C1 segment of cervical spinal cord (tissue), 14 donors: ENCODE measurements around the gene FGD1.
"Not testable (repeated sequence)": the region's sequence is repeated elsewhere in the genome, so short reads cannot be mapped to it uniquely, and the experiment has no call there.

Experiments used
- DNase-seq, 14 donors: peaks; one replicate each; lab custom pipeline; 2025; lab: John Stamatoyannopoulos, UW

The FGD1 gene

DNA sequence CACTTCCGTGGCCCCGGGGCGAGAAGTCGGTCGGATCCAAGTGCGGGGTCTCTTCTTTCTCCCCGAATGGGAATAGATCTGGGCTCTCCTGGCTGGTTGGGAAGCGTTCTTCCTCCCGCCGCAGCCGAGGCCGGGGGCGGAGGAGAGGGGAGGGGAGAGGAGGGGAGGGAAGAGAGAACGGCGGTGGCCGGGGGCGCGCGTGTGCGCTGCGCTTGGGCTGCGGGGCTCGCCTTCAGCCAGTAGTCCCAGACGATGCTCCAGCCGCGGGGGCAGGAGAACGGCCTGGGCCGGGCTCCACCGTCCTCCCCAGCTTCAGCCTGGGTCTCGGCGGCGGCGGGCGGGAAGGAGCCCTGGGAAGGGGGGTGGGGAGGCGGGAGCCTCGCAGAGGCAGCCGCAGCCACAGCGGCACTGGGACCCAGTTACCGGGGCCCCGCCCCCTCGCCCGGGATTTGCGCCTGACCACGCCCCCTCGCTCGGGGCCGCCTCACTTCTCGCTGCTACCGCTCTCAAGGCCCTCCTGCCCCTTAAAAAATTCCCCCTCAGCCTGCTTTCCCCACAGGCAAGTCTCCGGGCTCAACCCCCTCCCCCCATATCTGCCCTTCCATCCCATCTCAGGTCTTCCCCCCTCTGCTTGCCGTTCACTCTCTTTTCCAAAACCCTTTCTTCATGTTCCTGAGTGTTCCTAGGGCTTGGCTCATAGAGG is at the start of gene FGD1:
TSS of gene FGD1 (minus strand) at position 421 of the 703 bp plus-strand sequence. CDS start 802 bp downstream, outside the sequence.
- DNase-seq: peak in 11 of 14 donors; percentile 5 to 62 (median 26)

DNA sequence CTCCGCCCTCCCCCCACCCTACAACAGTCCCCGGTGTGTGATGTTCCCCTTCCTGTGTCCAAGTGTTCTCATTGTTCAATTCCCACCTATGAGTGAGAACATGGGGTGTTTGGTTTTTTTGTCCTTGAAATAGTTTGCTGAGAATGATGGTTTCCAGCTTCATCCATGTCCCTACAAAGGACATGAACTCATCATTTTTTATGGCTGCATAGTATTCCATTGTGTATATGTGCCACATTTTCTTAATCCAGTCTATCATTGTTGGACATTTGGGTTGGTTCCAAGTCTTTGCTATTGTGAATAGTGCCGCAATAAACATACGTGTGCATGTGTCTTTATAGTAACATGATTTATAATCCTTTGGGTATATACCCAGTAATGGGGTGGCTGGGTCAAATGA is 46.2 kb upstream of the FGD1 start:
- DNase-seq: not testable (repeated sequence)

DNA sequence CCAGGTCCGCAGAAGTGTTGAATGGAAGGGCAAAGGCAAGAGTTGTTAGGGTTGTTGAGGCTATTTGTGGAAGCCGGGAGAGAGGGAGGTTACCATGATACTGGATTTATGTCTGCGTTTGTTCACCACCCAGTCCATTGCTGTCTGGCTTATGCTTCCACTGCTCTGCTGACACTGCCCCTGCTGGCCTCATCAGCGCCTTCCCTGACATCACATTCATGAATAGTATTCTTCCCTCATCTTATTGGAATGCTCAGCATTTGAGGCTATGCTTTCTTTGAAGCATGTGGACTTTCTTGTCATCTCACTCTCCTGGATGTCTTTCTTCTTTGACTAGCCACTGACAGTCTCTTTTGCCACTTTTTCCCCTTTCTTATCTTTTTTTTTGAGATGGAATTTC is 44.3 kb upstream of the FGD1 start:
- DNase-seq: no peak

DNA sequence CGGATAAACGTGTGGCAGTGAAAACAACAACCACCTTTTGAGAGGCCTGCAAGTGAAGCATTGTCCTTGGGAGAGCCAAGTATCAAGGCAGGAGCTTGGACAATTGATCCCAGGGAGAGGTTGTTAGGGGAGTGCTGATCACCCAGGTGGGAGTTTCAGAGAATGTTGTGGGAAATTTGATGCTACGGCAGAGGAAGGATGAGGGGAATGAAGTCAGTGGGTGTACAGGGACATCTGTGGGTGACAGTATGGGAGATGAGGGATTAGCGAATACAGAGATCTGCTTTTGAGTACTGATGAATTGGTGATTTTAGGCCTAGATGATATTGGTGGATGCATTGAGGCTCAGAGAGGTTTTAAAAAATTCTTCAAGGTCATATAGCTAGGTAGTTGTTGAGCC is 38.2 kb upstream of the FGD1 start:
- no peak for DNase-seq

DNA sequence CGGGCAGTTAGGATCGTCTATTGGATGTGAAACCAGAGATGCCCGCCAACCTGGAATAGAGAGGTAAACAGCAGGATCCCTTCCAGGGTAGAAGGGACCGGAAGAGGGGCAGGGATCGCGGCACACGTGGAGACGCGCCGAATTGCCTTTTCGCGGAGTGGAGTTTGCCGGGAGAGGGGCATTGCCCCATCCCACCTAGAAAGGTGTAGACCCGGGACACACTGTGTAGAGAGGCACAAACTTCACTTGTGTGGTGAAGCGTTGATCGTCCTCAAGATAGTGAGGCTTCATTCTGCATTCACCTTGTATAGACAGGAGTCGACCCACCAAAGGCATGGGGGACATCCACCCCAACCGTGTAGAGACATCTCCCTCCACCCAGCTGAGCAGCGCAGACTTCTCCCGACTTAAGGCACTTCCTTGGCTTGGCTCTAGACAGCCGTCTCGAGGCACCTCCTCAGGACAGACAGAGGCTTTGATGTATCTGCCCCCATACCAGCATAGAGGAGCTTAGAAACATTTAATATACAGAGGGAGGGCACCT is 34.4 kb upstream of the FGD1 start:
- DNase-seq: peak in 3 of 14 donors; percentile 3 to 24 (median 20)

DNA sequence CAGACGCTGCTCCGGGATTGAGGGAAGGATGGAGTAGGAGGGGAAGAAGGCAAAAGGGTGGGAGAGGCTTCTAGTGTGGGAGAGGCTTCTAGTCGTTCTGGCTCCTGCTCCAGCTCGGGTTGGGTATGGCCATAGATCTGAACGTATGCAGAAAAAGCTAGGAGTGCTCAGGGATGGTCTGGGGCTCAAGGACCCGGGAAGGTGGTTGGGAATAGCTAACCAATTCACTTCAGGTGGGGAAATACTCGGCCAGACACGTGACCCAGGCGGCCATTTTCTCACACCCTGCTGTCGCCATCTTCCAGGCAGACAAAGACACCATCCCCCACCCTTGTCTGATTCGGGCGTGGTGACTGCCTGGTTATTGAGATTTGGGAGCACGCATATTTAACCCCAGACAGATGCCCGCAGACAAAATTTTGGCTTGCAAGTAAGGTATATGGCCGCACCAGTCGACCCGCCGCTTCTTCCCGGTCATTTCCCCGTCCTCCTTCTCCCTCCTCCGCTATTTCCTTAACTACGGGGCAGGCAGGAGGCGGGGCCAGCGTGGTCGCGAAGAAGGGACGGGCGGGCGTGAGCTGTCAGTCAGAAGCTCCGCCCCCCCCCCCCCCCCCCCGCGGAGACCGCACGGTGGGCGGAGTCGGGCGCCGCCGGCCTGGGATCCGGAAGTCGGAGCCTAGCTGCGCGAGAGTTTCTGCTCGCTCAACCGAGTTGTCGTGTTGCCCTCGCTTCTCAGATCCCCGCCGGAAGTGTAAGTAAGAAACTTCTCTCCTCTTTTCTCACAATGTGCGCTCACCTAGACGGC is 33.7 kb upstream of the FGD1 start, which contains the start of gene GNL3L:
TSS of gene GNL3L (plus strand) at position 668 of the 805 bp plus-strand sequence. CDS start 2,348 bp downstream, outside the sequence.
- DNase-seq: peak; percentile 35 to 87 (median 76)

DNA sequence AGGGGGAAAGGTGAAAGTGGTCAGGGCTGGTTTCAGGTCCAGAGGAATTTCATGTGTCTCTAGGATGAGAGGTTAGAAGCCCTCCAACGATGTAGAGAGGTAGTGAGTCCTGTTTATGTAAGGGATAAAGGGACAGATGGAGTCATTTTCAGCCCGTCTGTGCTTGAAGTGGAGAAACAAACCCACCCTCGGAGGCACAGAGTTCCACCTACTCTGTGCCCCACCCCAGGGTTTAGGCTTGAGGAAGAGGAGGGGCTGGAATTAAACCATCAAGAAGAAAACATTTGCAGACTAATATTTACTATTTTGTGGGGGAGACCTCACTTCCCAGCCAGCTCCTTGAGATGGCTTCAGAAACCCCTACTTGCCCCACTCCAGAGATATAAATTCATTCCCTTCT is 33.1 kb upstream of the FGD1 start:
- no peak for DNase-seq

DNA sequence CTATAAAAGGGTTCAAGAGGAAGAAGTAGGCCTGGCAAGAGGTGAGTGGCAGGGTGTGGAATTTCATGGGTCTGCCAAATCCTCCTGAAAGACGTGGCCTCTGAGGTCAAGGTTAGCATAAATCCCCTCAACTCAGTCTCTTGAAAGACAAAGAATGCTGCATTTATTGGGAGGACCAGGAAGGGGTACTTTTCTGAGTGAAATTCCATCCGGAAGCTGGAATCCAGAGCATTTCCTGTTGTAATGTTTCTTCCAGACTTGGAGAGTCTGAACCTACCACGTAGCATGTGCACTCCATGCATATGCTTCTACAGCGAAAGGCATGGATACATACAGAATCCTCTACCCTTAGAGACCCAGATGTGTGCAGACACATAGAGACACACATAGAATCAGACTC is 13.4 kb upstream of the FGD1 start:
- DNase-seq: no peak

DNA sequence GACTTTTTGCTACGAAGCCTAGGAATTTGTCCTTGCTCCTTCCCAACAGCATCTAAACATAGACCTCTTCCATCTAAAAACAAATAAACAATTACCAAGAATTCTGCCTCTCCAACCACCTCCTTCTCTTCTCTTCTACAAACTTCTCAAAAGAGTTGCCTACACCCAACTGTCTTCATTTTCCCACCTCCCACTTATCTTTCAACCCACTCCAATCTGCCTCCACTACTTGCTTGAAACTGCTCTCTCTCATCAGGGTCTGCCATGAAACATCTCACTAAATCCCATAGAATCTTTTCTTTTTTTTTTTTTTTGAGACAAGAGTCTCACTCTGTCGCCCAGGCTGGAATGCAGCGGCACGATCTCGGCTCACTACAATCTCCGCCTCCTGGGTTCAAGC is 902 bp upstream of the FGD1 start:
- DNase-seq: no peak

DNA sequence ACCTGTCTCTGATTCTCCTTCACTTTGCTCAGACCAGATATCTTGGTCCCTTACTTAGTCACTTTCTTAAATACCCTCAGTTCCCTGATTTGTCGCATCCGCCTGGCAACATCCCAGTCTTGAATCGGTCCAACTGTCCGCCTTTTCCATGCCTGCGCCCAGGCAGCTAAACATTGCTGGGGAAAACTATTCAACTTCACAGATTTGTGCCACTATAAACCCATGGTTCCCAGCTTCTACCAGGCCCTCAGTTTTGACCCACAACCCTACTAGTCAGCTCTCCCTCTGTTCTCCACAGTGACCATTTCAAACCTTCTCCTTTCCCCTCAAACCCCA is 451 bp upstream of the FGD1 start:
- DNase-seq: peak in 1 of 14 donors; percentile 19

DNA sequence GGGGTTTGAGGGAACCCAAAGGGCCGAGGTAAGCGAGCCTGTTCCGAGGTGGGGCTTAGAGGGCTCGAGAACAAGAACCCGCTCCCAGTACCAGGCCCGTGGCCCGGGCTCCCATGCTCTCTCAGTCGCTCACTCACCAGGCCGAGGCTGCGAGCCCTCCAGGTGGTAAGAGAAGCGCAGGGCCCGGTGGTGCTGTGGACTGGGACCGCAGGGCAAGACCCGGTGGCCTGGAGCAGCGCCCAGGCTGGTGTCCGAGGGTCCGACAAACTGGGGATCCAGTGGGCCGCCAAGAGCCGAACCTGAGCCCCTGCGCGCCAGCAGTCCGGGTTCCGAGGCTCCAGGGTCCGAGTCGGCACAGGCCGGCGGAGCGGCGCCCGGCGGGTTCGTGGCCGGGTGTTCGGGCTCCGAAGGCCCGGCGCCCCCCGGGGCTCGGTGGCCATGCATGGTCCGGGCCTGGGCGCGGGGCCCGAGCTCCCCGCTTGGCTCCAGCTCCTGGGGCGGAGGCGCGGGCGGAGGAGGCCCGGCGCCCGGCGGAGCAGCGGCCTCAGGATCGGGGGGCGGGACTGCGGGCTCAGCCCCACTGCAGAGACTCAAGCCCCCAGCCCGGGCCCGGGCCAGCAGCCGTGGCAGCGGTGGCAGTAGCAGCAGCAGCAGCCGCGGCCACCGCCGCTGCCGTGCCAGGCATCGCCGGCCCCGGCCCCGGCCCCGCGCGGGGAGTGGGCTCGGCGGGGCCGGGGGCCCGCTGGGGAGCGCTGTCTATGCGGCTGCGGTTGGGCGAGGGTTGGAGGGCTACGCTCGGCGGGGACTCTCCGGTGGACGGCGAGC is 833 bp downstream of the FGD1 start:
- peak in 1 of 14 donors; percentile 28 for DNase-seq

DNA sequence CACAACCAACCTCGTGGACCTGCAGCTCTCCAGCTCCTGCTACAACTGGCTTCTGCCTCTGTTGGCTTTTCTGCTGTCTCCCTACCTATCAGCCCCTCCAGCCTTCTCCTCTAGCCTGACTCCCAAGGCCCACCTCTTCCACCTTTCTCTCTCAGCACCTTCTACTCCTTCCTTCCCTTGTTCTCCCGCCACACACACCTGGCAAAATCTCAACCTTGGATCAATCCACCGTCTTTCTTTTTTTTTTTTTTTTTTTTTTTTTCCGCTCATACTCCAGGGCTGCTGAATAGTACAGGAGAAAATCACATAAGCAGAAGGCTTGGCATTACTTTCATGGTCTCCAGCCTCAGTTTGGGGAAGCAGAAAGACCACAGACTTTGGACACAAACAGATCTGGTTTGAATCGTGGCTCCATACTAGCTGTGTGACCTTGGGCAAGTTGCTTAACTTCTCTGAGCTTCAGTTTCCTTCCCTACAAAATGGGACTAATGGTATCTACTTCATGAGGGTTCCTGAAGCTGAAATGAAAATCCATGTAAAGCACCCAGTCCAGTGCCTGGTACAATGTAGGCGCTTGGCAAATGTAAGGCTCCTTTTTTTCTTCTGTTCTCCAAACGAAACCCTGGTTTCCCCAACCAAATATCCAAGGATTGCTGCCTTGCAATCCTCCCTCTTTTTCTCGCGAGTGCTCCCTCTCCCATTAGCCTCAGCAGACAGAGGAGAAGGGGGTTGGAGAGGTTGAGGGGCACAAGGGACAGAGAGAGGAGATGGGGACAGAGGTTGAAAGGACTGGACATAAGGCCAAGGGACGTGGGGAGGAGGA is 1.7 kb downstream of the FGD1 start:
- DNase-seq: peak in 1 of 14 donors; percentile 28

DNA sequence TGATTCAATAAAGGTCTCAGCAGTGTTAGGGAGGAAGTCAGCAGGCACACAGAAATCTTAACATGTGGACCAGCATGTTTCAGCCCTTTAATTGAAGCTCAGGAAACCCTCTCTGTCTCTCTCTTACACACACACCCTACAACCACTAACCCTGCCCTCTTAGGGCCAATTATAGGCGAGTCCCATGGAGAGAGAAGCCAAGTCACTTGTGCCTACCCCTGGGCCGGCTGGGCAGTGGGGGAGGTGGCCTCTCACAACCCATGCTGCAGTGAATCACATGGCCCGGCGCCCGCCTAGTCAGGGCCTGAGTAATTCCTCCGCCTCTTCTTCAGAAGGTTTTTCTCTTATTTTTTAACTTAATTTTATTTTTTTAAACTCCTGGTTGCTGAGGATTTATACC is 3.7 kb downstream of the FGD1 start:
- DNase-seq: peak in 1 of 14 donors; percentile 1

DNA sequence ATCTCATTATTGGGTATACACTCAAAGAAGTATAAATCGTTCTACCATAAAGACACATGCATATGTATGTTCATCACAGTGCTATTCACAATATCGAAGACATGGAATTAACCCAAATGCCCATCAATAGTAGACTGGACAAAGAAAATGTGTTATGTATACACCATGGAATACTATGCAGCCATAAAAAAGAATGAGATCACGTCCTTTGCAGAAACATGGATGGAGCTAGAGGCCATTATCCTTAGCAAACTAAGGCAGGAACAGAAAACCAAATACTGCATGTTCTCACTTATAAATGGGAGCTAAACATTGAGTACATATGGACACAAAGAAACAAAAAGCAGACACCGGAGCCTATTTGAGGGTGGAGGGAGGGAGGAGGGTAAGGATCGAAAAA is 6.2 kb downstream of the FGD1 start:
- DNase-seq: not testable (repeated sequence)

DNA sequence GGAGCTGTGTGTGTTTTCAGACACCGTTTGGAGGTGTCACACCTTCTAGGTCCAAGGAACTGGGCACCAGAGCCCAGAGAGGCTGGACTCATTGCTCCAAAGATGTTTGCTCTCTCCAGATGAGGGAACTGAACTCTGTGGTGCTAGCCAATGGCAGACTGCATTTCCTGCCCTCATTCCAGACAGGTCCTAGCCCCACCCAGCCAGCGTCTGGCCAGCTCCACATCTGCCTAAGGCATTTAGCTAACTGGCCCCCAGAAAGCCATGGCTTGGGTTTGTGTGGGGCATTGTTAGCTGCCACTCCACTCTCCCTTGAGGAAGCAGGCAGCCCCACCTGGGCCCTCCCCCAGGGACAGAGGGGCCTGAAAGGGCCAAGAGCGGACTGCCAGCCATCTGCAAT is 11.4 kb downstream of the FGD1 start:
- DNase-seq: no peak

DNA sequence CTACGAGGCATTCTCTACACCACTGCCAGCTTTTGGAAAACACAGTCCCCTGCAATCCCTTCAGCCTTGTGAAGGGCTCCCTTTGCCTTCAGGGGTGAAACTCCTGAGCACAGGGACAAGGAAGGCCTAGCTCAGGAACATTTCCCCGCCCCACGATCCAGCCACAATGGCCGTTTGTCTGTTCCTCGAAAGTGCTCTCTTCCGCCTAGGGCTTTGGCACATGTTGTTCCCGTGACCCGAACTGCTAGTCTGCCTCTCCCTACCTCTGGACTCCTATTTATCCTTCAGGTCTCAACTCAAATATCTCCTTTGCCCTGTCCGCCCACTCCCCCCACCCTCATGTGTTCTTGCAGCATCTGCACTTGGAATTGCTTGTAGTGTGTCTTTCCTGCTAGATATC is 12.1 kb downstream of the FGD1 start:
- DNase-seq: no peak

DNA sequence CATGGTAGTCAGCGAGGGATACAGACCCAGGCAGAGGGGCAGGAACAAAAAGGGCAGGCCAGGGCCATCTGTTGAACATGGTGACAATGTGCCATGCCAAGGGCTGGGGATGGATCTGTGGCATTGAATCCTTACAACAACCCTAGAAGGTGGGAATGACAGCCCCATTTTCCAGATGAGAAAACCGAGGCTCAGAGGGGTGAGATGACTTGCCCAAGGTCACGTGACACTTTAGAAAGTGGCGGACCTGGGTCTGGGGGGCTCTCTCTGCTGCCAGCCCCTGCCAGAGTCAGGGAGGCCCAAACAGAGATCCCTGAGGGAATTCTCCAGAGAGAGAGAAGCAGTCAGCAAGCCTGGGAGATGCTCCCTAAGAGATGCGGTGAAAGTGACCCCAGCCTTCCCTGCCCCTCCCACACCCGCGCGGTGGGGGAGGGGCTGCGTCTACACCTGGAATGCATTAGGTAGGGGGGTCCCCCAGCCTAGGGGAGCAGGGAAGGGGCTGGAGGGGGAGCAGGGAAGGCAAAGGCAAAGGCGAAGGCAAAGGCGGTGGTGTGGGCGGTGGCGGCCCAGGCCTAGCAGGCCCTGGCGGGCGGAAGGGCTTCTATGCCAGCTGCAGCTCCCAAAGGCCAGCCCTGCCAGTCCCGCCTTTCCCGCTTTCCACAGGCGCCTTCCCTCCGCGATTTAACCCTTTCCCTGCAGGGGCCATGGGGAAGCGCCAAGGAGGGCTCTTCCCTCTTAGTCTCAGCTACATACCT is 13.0 kb downstream of the FGD1 start:
- DNase-seq: peak in 2 of 14 donors; percentile 0 to 16

DNA sequence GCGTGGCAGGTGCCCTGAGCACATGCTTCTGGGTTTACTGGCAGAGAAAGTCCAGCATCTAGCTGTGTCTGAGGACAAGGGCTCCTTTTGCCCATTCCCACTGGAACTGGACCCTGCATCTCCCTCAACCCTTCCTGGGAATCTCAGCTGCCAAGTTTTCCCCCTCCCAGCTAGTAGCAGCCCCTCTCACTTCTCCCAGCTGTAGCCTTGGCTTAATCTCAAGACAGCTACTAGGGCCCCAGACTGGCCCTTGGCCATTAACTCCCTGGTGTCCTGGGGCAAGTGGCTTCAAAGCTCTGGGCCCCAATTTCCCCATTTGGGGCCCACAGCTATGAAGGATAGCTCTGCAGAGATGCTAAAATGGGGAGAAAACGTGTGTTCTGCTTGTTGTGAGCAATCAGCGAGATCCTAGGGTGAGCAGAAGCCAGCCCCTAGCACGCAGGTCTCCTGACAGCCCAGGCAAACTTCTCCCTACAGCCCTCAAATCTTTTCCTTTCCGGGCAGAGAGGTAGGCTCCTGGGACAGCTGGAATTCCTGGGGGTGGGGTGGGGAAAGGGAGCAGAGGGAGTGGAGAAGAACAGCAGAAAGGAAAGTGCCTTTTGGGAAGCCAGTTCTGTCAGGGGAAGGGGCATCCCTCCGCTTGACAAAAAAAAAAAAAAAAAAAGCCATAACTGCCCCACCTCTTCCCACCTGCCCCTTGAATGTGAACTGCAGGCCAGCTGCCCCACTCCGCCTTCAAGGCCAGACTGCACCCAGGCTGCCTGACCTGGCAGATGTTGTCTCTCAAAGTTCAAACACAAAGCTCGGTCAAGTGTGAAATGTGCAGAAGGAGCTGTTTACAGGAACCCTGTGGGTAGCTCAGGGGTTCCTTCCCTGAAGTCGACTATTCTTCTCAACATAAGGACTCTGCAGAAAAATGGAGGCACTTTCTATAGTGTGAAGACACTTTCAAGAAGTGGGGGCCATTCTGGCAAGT is 16.6 kb downstream of the FGD1 start:
- no peak for DNase-seq
